GM19468 (cell line): Measurements from ENCODE around the gene VTCN1.
"Not testable (repeated sequence)": the region's sequence is repeated elsewhere in the genome, so short reads cannot be mapped to it uniquely, and the experiment has no call there.

Experiments used
- ATAC-seq: cut with Tn5 transposase; IDR thresholded peaks from one replicate; pipeline ENCODE4 v1.9.1; 2021; ENCODE audit warnings: mild to moderate bottlenecking, moderate library complexity, moderate number of reproducible peaks; ENCODE audit not compliant: unreplicated experiment; ENCODE audit errors: extremely low read depth

VTCN1 gene

GRCh38 chr1:117169871-117170596 lies 40.7 kb downstream of the VTCN1 start:
- no peak for ATAC-seq

GRCh38 chr1:117167402-117167801 lies 43.3 kb downstream of the VTCN1 start:
- ATAC-seq = no peak

- no peak for ATAC-seq
Measured at GRCh38 chr1:117166076-117166475, 44.7 kb downstream of the VTCN1 start.

GRCh38 chr1:117164209-117164608 lies 46.5 kb downstream of the VTCN1 start:
- no peak for ATAC-seq

- no peak for ATAC-seq
Measured at GRCh38 chr1:117162816-117163215, 47.9 kb downstream of the VTCN1 start.

GRCh38 chr1:117161887-117162286 lies 48.8 kb downstream of the VTCN1 start:
- no peak for ATAC-seq

- not testable (repeated sequence) for ATAC-seq
Measured at GRCh38 chr1:117151305-117151704, 59.4 kb downstream of the VTCN1 start.

GRCh38 chr1:117150316-117150715 lies 60.4 kb downstream of the VTCN1 start:
- no peak for ATAC-seq

- ATAC-seq = no peak
Measured at GRCh38 chr1:117147856-117148588, 62.7 kb downstream of the VTCN1 start.

GRCh38 chr1:117147341-117147831 lies 63.3 kb downstream of the VTCN1 start:
- no peak for ATAC-seq

GRCh38 chr1:117146575-117147340 lies 64.0 kb downstream of the VTCN1 start:
- ATAC-seq = no peak

- no peak for ATAC-seq
Measured at GRCh38 chr1:117146072-117146471, 64.7 kb downstream of the VTCN1 start.

- no peak for ATAC-seq
Measured at GRCh38 chr1:117143871-117144270, 66.9 kb downstream of the VTCN1 start.

- ATAC-seq = no peak
Measured at GRCh38 chr1:117143172-117143571, 67.6 kb downstream of the VTCN1 start.

GRCh38 chr1:117142200-117142599 lies 68.5 kb downstream of the VTCN1 start:
- ATAC-seq = no peak

- no peak for ATAC-seq
Measured at GRCh38 chr1:117138561-117138960, 72.2 kb downstream of the VTCN1 start.

- ATAC-seq = no peak
Measured at GRCh38 chr1:117138106-117138505, 72.6 kb downstream of the VTCN1 start.

GRCh38 chr1:117137281-117137855 lies 73.4 kb downstream of the VTCN1 start:
- ATAC-seq = no peak

GRCh38 chr1:117136749-117137148 lies 74.0 kb downstream of the VTCN1 start:
- no peak for ATAC-seq

GRCh38 chr1:117135329-117135728 lies 75.4 kb downstream of the VTCN1 start:
- no peak for ATAC-seq
